ENCODE measurements around the gene RASA3.
"Not testable (repeated sequence)": the region's sequence is repeated elsewhere in the genome, so short reads cannot be mapped to it uniquely, and the experiment has no call there.

RASA3 gene

DNA sequence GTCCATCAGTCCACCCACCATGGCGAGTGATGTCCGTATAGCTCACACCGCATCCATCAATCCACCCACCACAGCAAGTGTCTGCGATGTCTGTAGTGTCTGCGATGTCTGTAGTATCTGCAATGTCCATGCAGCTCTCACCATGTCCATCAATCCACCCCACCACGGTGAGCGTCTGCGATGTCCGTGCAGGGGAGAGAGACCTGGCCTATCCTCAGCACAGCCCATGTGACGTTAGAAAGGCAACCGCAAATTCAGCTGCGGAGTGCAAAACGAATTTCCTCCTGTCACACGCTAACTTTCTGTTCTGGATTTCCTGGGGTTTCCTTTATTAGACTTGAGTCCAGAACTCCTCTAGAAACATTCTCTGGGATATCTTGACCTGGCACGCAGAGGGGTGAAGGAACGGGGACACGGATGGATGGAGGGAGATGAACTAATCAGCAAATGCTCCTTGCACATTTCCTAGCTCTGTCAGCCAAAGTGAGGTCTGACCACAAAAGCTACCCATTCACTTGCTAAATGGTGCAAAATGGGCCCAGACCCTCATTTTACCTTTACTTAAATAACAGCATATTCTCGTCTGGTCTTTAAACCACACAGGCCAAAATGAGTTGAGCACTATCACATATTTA, 18.3 kb downstream of the RASA3 start:
- Histone ChIP-seq H3K36me3 (ENCODE audit: insufficient read depth, low read length) (peaks cover 9% of the 10 kb centered on the region; the same call in 1 of the 2 replicates), H3K4me2 (ENCODE audit: low read depth, low read length, poor library complexity, severe bottlenecking) (no peak overlapping the region), H3K9me3 (ENCODE audit: insufficient read depth, low read depth, low read length) (no peaks in the 10 kb centered on the region), H3K9ac (ENCODE audit: low read depth, low read length, poor library complexity, severe bottlenecking) (no peak overlapping the region), H4K20me1 (ENCODE audit: insufficient read depth, low read length, poor library complexity, severe bottlenecking) (peaks cover 22% of the 10 kb centered on the region), H3K79me2 (ENCODE audit: insufficient read depth, low read length) (peaks cover 87% of the 10 kb centered on the region), H2AFZ (ENCODE audit: low read length) (no peak overlapping the region), H3K27me3 (ENCODE audit: insufficient read depth, low read length, poor library complexity, severe bottlenecking) (no peaks in the 10 kb centered on the region), H3K4me1 (ENCODE audit: insufficient read depth, low read length, poor library complexity, severe bottlenecking) (peaks cover 43% of the 10 kb centered on the region), H3K9me2 (replicated peaks; ENCODE audit: low read depth, low read length) (no peaks in the 10 kb centered on the region), H3K4me3 (ENCODE audit: low read length, poor library complexity, severe bottlenecking) (no peak overlapping the region), H3F3A (ENCODE audit: low read depth) (peaks cover 8% of the 10 kb centered on the region; the same call in 1 of the 2 replicates)
- TF ChIP-seq EZH2phosphoT487 (IDR thresholded peaks at IDR 0.05; ENCODE audit: borderline replicate concordance): no peak
- TF ChIP-seq, protein P1, sequence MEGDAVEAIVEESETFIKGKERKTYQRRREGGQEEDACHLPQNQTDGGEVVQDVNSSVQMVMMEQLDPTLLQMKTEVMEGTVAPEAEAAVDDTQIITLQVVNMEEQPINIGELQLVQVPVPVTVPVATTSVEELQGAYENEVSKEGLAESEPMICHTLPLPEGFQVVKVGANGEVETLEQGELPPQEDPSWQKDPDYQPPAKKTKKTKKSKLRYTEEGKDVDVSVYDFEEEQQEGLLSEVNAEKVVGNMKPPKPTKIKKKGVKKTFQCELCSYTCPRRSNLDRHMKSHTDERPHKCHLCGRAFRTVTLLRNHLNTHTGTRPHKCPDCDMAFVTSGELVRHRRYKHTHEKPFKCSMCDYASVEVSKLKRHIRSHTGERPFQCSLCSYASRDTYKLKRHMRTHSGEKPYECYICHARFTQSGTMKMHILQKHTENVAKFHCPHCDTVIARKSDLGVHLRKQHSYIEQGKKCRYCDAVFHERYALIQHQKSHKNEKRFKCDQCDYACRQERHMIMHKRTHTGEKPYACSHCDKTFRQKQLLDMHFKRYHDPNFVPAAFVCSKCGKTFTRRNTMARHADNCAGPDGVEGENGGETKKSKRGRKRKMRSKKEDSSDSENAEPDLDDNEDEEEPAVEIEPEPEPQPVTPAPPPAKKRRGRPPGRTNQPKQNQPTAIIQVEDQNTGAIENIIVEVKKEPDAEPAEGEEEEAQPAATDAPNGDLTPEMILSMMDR (conservative IDR thresholded peaks at IDR 0.05; ENCODE audit: low read length): no peak

DNA sequence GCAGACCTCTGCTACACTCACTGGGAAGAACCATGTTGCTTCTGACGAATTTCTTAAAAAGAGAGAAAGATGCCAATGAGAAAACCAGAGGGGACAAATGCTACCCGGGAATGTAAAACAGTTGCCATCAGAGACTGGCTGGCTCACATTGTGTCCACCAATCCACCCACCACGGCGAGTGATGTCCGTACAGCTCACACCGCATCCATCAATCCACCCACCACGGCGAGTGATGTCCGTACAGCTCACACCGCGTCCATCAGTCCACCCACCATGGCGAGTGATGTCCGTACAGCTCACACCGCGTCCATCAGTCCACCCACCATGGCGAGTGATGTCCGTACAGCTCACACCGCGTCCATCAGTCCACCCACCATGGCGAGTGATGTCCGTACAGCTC, 19.0 kb downstream of the RASA3 start:
- Histone ChIP-seq H3K4me1 (ENCODE audit: insufficient read depth, low read length, poor library complexity, severe bottlenecking) (peaks cover 40% of the 10 kb centered on the region), H3K36me3 (ENCODE audit: insufficient read depth, low read length) (peaks cover 13% of the 10 kb centered on the region; the same call in 1 of the 2 replicates), H3K79me2 (ENCODE audit: insufficient read depth, low read length) (peaks cover 89% of the 10 kb centered on the region), H4K20me1 (ENCODE audit: insufficient read depth, low read length, poor library complexity, severe bottlenecking) (peaks cover 22% of the 10 kb centered on the region)
- not testable (repeated sequence) for H3F3A ChIP-seq (ENCODE audit: low read depth); H3K4me3 ChIP-seq (ENCODE audit: low read length, poor library complexity, severe bottlenecking); H3K4me2 ChIP-seq (ENCODE audit: low read depth, low read length, poor library complexity, severe bottlenecking); H3K9ac ChIP-seq (ENCODE audit: low read depth, low read length, poor library complexity, severe bottlenecking); H2AFZ ChIP-seq (ENCODE audit: low read length); H3K9me3 ChIP-seq (ENCODE audit: insufficient read depth, low read depth, low read length); H3K9me2 ChIP-seq (replicated peaks; ENCODE audit: low read depth, low read length); H3K27me3 ChIP-seq (ENCODE audit: insufficient read depth, low read length, poor library complexity, severe bottlenecking)

DNA sequence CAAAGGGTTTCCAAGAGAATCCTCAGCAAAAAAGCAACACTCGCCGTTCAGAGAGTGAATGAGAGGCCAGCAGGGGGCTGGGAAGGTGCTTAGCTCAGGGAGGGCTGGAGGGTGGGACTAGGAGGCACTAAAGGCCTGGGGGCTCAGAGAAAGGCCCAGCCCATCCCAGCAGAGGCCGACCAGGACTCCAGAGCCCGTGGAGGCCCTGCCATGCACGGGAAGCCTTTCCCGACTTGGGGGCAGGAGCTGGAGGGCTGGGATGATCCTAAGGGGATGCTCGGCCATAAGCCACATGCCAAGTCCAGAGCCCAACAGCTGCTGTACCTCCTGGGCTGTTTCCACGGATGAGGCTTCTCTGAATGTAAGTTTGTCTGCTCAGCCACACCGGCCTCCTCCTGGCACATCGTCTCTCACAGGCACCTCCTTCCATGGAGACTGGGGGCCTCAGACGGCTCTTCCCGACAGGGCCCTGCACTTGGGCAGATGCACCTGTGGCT, 19.5 kb downstream of the RASA3 start:
- Histone ChIP-seq H2AFZ (ENCODE audit: low read length) (no peak overlapping the region), H3K4me3 (ENCODE audit: low read length, poor library complexity, severe bottlenecking) (no peak overlapping the region), H3K79me2 (ENCODE audit: insufficient read depth, low read length) (peaks cover 89% of the 10 kb centered on the region), H3F3A (ENCODE audit: low read depth) (no peaks in the 10 kb centered on the region), H3K9me2 (replicated peaks; ENCODE audit: low read depth, low read length) (no peaks in the 10 kb centered on the region), H3K9me3 (ENCODE audit: insufficient read depth, low read depth, low read length) (no peaks in the 10 kb centered on the region), H3K9ac (ENCODE audit: low read depth, low read length, poor library complexity, severe bottlenecking) (peak overlapping the region; percentile 61), H3K27me3 (ENCODE audit: insufficient read depth, low read length, poor library complexity, severe bottlenecking) (no peaks in the 10 kb centered on the region), H3K36me3 (ENCODE audit: insufficient read depth, low read length) (peaks cover 13% of the 10 kb centered on the region; the same call in 1 of the 2 replicates), H3K4me1 (ENCODE audit: insufficient read depth, low read length, poor library complexity, severe bottlenecking) (peaks cover 40% of the 10 kb centered on the region), H4K20me1 (ENCODE audit: insufficient read depth, low read length, poor library complexity, severe bottlenecking) (peaks cover 22% of the 10 kb centered on the region), H3K4me2 (ENCODE audit: low read depth, low read length, poor library complexity, severe bottlenecking) (no peak overlapping the region)
- no peak for TF ChIP-seq EZH2phosphoT487 (IDR thresholded peaks at IDR 0.05; ENCODE audit: borderline replicate concordance)
- TF ChIP-seq, protein P1 (conservative IDR thresholded peaks at IDR 0.05; ENCODE audit: low read length): no peak; the same call in 1 of the 2 replicates
